Activated naive CD8-positive, alpha-beta T cell (primary cell): ENCODE results near the gene PIK3CG.
"Not testable (repeated sequence)": the region's sequence is repeated elsewhere in the genome, so short reads cannot be mapped to it uniquely, and the experiment has no call there.

ENCODE experiments used
- H3K27ac Mint-ChIP-seq: one replicate; pipeline ENCODE4 v1.8.0; 2021; ENCODE audit warnings: mixed read lengths
- H3K27me3 Mint-ChIP-seq: one replicate; pipeline ENCODE4 v1.8.0; 2021; ENCODE audit warnings: mixed read lengths
- H3K36me3 Mint-ChIP-seq: one replicate; pipeline ENCODE4 v1.8.0; 2021; ENCODE audit warnings: mixed read lengths
- H3K4me1 Mint-ChIP-seq: one replicate; pipeline ENCODE4 v1.8.0; 2021; ENCODE audit warnings: low read depth, mixed read lengths
- H3K4me3 Mint-ChIP-seq: one replicate; pipeline ENCODE4 v1.8.0; 2021; ENCODE audit warnings: mild to moderate bottlenecking, mixed read lengths
- H3K9me3 Mint-ChIP-seq: one replicate; pipeline ENCODE4 v1.8.0; 2021; ENCODE audit warnings: low read depth, mixed read lengths

Gene PIK3CG

DNA sequence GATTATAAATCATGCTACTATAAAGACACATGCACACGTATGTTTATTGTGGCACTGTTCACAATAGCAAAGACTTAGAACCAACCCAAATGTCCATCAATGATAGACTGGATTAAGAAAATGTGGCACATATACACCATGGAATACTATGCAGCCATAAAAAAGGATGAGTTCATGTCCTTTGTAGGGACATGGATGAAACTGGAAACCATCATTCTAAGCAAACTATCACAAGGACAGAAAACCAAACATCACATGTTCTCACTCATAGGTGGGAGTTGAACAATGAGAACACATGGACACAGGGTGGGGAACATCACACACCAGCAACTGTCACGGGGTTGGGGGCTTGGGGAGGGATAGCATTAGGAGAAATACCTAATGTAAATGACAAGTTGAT is 59.4 kb downstream of the PIK3CG start:
- H3K4me1 Mint-ChIP-seq, H3K27ac Mint-ChIP-seq, H3K4me3 Mint-ChIP-seq, H3K27me3 Mint-ChIP-seq, H3K36me3 Mint-ChIP-seq: not testable (repeated sequence)
- peaks cover 25% of the 10 kb centered on the region for H3K9me3 Mint-ChIP-seq

DNA sequence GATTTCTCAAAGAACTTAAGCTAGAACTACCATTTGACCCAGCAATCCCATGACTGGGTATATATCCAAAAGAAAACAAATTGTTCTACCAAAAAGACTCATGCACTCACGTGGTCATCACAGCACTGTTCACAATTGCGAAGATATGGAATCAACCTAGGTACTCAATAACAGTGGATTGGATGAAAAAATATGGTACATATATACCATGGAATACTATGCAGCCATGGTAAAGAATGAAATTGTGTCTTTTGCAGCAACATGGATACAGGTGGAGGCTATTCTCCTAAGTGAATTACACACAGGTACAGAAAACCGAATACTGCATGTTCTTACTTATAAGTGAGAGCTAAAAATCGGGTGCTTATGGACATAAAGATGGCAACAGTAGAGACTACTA is 61.8 kb downstream of the PIK3CG start:
- Mint-ChIP-seq H3K9me3 (peaks cover 13% of the 10 kb centered on the region), H3K27ac (no peak overlapping the region), H3K27me3 (no peaks in the 10 kb centered on the region), H3K4me1 (no peaks in the 10 kb centered on the region), H3K4me3 (no peak overlapping the region), H3K36me3 (no peaks in the 10 kb centered on the region)

DNA sequence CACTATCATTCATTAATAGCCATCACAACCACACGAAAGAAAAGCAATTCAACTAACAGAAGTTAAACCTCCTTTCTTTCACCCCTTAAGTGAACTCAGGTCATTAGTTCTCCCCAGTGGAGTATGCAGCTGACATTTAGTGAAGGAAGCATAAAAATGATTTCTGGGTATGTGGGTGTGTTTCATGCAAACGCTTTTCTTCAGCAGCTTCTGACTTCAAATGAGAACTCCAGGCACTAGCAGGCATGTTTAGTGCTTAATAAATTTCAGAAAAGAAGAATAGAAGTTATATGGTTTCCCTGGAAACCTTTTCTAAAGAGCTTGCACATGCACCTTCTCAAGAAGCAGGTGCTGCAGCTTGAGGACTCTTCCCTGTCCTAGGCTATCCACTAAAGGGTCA is 62.5 kb downstream of the PIK3CG start:
- H3K4me1 Mint-ChIP-seq: no peaks in the 10 kb centered on the region
- no peak overlapping the region for H3K27ac Mint-ChIP-seq
- peaks cover 11% of the 10 kb centered on the region for H3K9me3 Mint-ChIP-seq

DNA sequence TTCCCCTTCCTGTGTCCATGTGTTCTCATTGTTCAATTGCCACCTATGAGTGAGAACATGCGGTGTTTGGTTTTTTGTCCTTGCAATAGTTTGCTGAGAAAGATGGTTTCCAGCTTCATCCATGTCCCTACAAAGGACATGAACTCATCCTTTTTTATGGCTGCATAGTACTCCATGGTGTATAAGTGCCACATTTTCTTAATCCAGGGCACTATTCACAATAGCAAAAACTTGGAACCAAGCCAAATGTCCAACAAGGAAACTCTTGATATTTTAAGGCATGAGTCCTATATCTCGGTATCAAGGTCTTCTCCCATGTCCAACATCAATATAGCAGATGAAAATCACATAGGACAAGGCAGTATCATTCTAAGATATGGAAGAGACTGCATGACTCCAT is 64.5 kb downstream of the PIK3CG start:
- not testable (repeated sequence) for H3K9me3 Mint-ChIP-seq, H3K27ac Mint-ChIP-seq, H3K4me1 Mint-ChIP-seq, H3K4me3 Mint-ChIP-seq, H3K36me3 Mint-ChIP-seq, H3K27me3 Mint-ChIP-seq

More for the DNA sequence above, 62.5 kb downstream of the PIK3CG start:
- no peaks in the 10 kb centered on the region for H3K27me3 Mint-ChIP-seq
- H3K36me3 Mint-ChIP-seq: no peaks in the 10 kb centered on the region
- H3K4me3 Mint-ChIP-seq: no peak overlapping the region

DNA sequence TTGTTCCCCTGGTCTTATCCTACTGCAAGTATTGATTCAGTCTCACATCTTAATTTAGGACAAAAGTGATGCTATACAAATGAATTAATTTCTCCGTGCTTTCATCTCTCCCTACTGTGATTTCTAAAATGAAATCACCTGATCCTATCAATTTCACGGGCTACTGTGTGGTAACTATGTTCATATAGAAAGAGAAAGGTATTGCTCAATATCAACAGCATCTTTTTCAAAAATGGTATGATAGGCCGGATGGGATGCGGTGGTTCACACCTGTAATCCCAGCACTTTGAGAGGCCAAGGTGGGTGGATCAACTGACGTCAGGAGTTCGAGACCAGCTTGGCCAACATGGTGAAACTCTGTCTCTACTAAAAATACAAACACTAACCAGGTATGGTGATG is 71.2 kb downstream of the PIK3CG start:
- Mint-ChIP-seq H3K4me3 (no peak overlapping the region), H3K9me3 (no peaks in the 10 kb centered on the region), H3K27ac (no peak overlapping the region)

DNA sequence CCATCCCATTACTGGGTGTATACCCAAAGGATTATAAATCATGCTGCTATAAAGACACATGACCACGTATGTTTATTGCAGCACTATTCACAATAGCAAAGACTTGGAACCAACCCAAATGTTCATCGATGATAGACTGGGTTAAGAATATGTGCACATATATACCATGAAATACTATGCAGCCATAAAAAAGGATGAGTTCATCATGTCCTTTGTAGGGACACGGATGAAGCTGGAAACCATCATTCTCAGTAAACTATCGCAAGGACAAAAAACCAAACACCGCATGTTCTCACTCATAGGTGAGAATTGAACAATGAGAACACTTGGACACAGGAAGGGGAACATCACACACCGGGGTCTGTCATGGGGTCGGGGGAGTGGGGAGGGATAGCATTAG is 73.0 kb downstream of the PIK3CG start:
- H3K9me3 Mint-ChIP-seq, H3K4me1 Mint-ChIP-seq, H3K27me3 Mint-ChIP-seq, H3K36me3 Mint-ChIP-seq, H3K27ac Mint-ChIP-seq, H3K4me3 Mint-ChIP-seq: not testable (repeated sequence)

More for the DNA sequence above, 71.2 kb downstream of the PIK3CG start:
- Mint-ChIP-seq H3K36me3 (peaks cover 2% of the 10 kb centered on the region), H3K27me3 (no peaks in the 10 kb centered on the region), H3K4me1 (no peaks in the 10 kb centered on the region)

DNA sequence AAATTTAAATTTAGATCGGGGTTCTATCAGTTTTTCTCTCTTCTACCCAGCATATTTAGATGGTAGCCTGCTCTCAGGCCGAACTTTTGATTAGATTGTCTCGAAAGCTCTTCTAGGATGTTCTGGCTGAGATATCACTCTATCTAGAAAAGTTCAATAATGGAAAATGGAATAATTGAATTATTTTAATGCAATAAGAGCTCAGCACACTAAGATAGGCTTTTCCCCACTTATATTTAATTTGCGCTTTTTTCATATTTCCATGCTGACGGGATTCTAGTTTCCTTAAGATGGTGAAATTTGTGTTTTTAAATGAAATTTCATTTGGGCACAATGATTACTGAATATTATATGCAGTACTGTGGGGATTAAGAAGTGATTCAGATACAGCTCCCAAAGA is 73.7 kb downstream of the PIK3CG start:
- no peak overlapping the region for H3K27ac Mint-ChIP-seq
- H3K36me3 Mint-ChIP-seq: peaks cover 2% of the 10 kb centered on the region
- no peak overlapping the region for H3K4me3 Mint-ChIP-seq
- H3K9me3 Mint-ChIP-seq: no peaks in the 10 kb centered on the region
- H3K27me3 Mint-ChIP-seq: no peaks in the 10 kb centered on the region
- H3K4me1 Mint-ChIP-seq: no peaks in the 10 kb centered on the region

DNA sequence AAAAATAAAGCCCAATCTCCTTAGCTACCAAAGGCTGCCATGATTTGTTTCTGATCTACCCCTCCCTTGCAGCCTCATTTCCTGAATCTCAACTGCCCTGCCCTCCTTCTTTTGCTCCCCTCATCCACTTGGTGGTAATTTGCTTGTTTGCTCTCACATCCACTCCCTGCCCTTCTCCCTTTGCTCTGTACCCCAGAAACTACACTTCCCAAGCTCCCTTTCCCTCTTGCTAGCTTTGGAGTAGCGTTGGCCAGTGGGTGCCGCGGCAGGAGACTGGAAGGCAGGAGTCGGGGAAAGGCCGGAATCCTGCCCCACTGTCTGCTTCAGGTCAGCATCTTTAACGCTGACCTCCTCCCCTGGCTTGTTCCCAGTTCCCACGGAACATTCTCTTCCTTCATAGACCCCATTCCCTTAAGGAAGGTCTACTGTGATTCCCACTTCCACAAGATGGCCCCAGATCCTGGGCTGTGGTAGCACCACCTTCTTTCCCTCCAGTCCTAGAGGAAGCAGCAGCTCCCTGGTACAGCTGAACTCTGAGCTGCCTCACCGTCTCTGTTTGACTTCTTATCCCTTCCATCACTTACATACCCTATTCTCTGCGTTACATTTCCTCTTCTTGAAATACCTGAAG is 79.1 kb downstream of the PIK3CG start:
- H3K27me3 Mint-ChIP-seq: no peaks in the 10 kb centered on the region
- H3K4me1 Mint-ChIP-seq: no peaks in the 10 kb centered on the region
- no peaks in the 10 kb centered on the region for H3K36me3 Mint-ChIP-seq
- H3K4me3 Mint-ChIP-seq: no peak overlapping the region
- H3K27ac Mint-ChIP-seq: no peak overlapping the region
- H3K9me3 Mint-ChIP-seq: no peaks in the 10 kb centered on the region

DNA sequence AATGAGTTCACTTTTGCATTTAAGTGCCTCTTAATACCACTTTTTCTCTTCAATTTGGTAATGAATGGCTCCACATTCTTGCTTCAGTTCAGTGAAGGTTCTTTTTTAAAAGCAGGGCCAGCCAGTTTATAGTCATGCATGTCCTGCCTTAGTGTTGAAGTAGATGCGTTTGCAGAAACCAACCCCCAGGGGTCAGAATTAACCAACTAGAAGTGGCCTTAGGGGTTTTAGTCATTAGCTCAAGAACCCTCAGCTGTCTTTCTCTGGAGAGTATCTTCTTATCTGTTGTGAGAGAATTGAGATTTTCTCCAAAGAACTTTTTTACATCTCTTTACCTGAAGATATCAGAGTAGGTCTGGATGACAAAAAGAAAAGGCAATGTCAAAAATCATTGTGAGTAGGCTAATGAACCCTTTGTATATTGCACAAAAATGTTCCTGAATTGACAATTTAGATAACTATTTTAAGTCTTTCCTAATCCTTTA is 82.2 kb downstream of the PIK3CG start:
- H3K27ac Mint-ChIP-seq: no peak overlapping the region
- no peaks in the 10 kb centered on the region for H3K4me1 Mint-ChIP-seq
- H3K27me3 Mint-ChIP-seq: no peaks in the 10 kb centered on the region
- no peaks in the 10 kb centered on the region for H3K36me3 Mint-ChIP-seq
- no peaks in the 10 kb centered on the region for H3K9me3 Mint-ChIP-seq
- H3K4me3 Mint-ChIP-seq: no peak overlapping the region

DNA sequence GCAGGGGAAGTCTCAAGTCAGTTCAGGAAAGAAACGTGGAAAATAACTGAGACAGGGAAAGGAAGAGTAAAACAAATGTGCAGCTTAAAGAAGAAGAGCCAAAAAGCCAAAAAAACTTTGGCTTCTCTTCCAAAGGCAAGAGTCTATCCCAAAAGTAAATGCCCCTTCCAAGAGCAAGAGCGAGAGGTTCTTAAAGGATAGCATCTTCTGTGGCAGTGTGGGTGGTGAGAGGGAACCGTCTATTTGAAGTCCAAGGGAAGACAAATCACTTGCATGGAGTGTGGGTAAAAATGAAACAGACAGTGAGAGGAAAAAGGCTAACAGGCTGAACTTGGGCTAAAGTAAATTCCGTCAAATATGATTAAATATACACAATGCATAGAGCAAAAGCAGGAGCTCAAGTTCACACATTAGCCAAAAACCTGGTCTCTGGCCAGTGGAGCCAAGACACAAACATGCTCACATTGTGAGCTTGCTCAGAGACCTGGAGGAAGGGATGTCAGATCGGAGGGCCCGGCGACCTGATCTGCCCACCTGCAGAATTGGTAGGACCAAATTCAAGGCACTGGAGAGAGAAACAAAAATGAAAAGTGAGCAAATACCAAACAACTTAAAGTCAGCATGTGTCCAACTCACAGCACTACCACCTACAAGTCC is 87.0 kb downstream of the PIK3CG start:
- H3K36me3 Mint-ChIP-seq: no peaks in the 10 kb centered on the region
- no peak overlapping the region for H3K27ac Mint-ChIP-seq
- no peak overlapping the region for H3K4me3 Mint-ChIP-seq
- H3K27me3 Mint-ChIP-seq: no peaks in the 10 kb centered on the region
- H3K4me1 Mint-ChIP-seq: no peaks in the 10 kb centered on the region
- no peaks in the 10 kb centered on the region for H3K9me3 Mint-ChIP-seq

DNA sequence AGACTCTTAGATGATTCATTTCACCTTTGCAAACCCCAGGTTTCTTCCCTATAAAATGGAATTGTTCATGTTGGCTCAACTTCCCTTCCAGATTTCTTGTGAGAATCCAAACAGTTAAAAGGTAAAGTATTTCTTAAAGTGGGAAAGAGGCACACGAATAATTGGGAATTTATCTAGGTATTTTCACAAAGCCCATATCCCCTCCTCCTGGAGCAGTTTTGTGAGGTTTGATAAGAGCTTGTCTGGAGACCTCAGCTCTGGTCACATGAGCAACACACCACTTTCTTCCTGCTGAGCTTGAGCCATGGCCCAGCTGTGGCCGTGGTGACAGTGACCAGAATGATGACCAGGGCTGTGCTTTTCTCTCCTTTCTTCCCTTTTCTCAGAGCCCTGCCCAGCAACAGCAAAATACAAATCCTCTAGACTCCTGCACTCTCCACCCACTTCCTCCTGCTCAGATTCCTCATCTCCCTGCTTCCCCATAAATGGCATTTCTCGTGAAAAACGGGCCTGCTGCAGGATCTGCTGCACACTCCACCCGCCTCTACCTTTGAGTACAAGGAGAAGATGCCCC is 87.7 kb downstream of the PIK3CG start:
- Mint-ChIP-seq H3K27me3 (no peaks in the 10 kb centered on the region), H3K36me3 (no peaks in the 10 kb centered on the region), H3K27ac (no peak overlapping the region), H3K9me3 (no peaks in the 10 kb centered on the region), H3K4me1 (no peaks in the 10 kb centered on the region), H3K4me3 (no peak overlapping the region)

DNA sequence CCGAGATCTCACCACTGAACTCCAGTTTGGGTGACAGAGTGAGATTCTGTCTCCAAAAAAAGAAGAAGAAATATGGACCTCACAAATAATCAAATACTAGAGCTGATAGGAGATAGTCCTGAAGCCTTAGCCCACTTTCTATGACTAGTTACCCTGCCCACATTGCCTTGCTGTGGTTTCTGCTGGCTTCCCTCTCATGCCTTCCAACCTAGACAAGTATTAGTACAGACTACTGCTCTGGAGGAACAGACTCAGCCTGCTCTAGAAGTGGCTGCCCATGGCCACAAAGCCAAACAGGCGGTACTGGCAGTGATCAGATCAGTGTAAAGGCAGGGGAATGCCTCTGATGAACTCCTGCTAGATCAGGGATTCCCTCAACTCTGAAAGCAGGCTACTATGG is 89.8 kb downstream of the PIK3CG start:
- Mint-ChIP-seq H3K27ac (no peak overlapping the region), H3K9me3 (no peaks in the 10 kb centered on the region), H3K4me1 (no peaks in the 10 kb centered on the region), H3K4me3 (no peak overlapping the region), H3K36me3 (no peaks in the 10 kb centered on the region), H3K27me3 (no peaks in the 10 kb centered on the region)

DNA sequence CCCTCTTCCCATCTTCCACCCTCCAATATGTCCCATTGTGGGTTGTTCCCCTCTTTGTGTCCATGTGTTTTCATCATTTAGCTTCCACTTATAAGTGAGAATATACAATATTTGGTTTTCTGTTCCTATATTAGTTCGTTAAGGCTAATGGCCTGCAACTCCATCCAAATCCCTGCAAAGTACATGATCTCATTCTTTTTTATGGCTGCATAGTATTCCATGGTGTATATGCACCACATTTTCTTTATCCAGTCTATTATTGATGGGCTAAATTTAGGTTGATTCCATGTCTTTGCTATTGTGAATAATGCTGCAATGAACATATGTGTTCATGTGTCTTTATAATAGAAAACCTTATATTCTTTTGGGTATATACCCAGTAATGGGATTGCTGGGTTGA is 90.8 kb downstream of the PIK3CG start:
- H3K27ac Mint-ChIP-seq, H3K4me3 Mint-ChIP-seq, H3K4me1 Mint-ChIP-seq, H3K9me3 Mint-ChIP-seq, H3K27me3 Mint-ChIP-seq, H3K36me3 Mint-ChIP-seq: not testable (repeated sequence)
